Measurements from ENCODE around the gene ZNF385D. TPM values are rescaled to one million over a fixed set of nuclear protein-coding genes. Genes with fewer than 3 reads are reported as not detected.

The ZNF385D gene
- total and polyA plus RNA-seq, 2 of the 13 experiments (the other 11 are each of a cell fraction or from before 2014, with no cell fraction given): not detected

DNA sequence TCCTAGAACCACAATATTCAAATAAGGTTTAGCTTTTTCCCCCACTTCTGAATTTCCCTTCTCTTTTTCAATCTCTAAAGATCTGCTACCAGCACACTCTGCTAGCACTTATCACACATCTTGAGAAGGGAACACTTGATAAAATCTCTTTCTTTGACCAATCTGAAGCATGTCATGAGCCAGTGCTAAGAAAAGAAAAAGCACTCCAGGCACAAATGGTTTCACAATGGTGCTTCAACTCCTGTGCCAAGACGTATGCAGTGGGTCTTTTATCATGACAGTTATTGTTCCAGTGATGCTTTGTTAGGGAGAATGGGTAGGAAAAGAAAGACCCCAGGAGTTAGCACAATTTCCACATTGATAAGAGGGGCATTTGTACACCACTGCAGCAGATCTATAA lies 248.4 kb downstream of the ZNF385D start (continued):
- TF ChIP-seq, protein P1, sequence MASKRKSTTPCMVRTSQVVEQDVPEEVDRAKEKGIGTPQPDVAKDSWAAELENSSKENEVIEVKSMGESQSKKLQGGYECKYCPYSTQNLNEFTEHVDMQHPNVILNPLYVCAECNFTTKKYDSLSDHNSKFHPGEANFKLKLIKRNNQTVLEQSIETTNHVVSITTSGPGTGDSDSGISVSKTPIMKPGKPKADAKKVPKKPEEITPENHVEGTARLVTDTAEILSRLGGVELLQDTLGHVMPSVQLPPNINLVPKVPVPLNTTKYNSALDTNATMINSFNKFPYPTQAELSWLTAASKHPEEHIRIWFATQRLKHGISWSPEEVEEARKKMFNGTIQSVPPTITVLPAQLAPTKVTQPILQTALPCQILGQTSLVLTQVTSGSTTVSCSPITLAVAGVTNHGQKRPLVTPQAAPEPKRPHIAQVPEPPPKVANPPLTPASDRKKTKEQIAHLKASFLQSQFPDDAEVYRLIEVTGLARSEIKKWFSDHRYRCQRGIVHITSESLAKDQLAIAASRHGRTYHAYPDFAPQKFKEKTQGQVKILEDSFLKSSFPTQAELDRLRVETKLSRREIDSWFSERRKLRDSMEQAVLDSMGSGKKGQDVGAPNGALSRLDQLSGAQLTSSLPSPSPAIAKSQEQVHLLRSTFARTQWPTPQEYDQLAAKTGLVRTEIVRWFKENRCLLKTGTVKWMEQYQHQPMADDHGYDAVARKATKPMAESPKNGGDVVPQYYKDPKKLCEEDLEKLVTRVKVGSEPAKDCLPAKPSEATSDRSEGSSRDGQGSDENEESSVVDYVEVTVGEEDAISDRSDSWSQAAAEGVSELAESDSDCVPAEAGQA (IDR thresholded peaks at IDR 0.05; ENCODE audit: low read depth): no peak
- TF ChIP-seq, protein P1 (CRISPR knock-in tag; IDR thresholded peaks at IDR 0.05; ENCODE audit: borderline replicate concordance): no peak
- TF ChIP-seq REPIN1 (CRISPR knock-in tag; IDR thresholded peaks at IDR 0.05; ENCODE audit: borderline replicate concordance, low read depth) (no peak), ZFYVE20 (CRISPR knock-in tag; IDR thresholded peaks at IDR 0.05; ENCODE audit: borderline replicate concordance, low read depth) (no peak)

DNA sequence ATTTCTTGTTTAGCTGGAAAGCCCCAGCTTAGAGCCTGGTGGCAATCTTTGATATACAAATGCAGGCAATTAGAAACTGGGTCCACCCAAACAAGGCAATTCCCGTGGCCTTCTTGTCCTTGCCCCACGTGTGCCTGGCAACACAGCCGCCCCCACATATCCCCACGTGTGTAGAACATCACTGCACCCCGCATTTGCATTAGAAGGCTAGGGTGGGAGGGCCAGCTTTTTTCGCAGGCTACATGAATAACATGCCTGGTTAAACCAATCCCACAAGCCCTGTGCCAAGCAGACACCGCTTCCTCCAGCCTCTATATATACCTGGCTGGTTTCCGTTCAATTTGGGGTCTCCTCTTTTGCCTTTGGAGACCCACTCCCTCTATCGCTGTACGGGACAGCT lies 250.2 kb downstream of the ZNF385D start:
- POLR2A ChIA-PET: no interaction called here
- intact Hi-C loops (cut with micrococcal nuclease; ENCODE audit: unreplicated experiment) (no loop called here), in situ Hi-C loops (cut with HindIII; ENCODE audit: extremely low pct_ligation_motif_present, low pct_unique_long_range_greater_than_20kb) (no loop called here)
- DNase-seq (ENCODE audit: low spot score): no peak
- Histone ChIP-seq H3K9ac (ENCODE audit: insufficient read depth, low read depth, low read length) (no peak overlapping the region), H3K27ac (ENCODE audit: extremely low read length, insufficient read depth, low read length) (no peak overlapping the region), H3K9me3 (ENCODE audit: low read length) (peaks cover 17% of the 10 kb centered on the region), H3K27me3 (ENCODE audit: control insufficient read depth in 1 of 2, insufficient read depth in 2 of 2, low read length in 2 of 2) (no peaks in the 10 kb centered on the region), H3K4me1 (ENCODE audit: insufficient read depth, low read length) (no peaks in the 10 kb centered on the region), H3K79me2 (ENCODE audit: insufficient read depth, low read length) (no peaks in the 10 kb centered on the region), H4K20me1 (ENCODE audit: insufficient read depth, low read length) (no peaks in the 10 kb centered on the region), H3K4me2 (ENCODE audit: low read depth, low read length) (no peak overlapping the region), H2AFZ (ENCODE audit: low read length) (no peak overlapping the region), H3K4me3 (replicated peaks in 1 of 3; ENCODE audit: insufficient read depth in 1 of 3, low read depth in 2 of 3, low read length in 3 of 3) (no peak overlapping the region), H3K36me3 (replicated peaks in 1 of 2; ENCODE audit: control insufficient read depth in 1 of 2, insufficient read depth in 2 of 2, low read length in 2 of 2) (no peaks in the 10 kb centered on the region)
- no peak for ATAC-seq
- FAIRE-seq: no peak
- CTCF ChIA-PET (ENCODE audit: low intra/inter-chr PET ratio, low total read pairs): no interaction called here
- no TSS peak for BruUV-seq (replicated peaks)
- 35% methylated on average over 9 of the region's 10 CpGs for WGBS (ENCODE audit: low lambda C conversion rate)
- TF ChIP-seq, protein P2, sequence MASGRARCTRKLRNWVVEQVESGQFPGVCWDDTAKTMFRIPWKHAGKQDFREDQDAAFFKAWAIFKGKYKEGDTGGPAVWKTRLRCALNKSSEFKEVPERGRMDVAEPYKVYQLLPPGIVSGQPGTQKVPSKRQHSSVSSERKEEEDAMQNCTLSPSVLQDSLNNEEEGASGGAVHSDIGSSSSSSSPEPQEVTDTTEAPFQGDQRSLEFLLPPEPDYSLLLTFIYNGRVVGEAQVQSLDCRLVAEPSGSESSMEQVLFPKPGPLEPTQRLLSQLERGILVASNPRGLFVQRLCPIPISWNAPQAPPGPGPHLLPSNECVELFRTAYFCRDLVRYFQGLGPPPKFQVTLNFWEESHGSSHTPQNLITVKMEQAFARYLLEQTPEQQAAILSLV (CRISPR knock-in tag; IDR thresholded peaks at IDR 0.05; ENCODE audit: borderline replicate concordance): no peak
- TF ChIP-seq SIN3B (IDR thresholded peaks at IDR 0.05; ENCODE audit: low read length) (no peak), KDM1A (CRISPR knock-in tag; IDR thresholded peaks at IDR 0.05) (no peak), TBX2 (CRISPR knock-in tag; IDR thresholded peaks at IDR 0.05; ENCODE audit: borderline replicate concordance) (no peak), ZNF17 (CRISPR knock-in tag; IDR thresholded peaks at IDR 0.05) (no peak), AKAP8 (CRISPR knock-in tag; IDR thresholded peaks at IDR 0.05) (no peak), FOXK2 (IDR thresholded peaks at IDR 0.05) (no peak), FOSL1 (CRISPR knock-in tag; IDR thresholded peaks at IDR 0.05; ENCODE audit: borderline replicate concordance) (no peak)
- TF ChIP-seq, protein P3, sequence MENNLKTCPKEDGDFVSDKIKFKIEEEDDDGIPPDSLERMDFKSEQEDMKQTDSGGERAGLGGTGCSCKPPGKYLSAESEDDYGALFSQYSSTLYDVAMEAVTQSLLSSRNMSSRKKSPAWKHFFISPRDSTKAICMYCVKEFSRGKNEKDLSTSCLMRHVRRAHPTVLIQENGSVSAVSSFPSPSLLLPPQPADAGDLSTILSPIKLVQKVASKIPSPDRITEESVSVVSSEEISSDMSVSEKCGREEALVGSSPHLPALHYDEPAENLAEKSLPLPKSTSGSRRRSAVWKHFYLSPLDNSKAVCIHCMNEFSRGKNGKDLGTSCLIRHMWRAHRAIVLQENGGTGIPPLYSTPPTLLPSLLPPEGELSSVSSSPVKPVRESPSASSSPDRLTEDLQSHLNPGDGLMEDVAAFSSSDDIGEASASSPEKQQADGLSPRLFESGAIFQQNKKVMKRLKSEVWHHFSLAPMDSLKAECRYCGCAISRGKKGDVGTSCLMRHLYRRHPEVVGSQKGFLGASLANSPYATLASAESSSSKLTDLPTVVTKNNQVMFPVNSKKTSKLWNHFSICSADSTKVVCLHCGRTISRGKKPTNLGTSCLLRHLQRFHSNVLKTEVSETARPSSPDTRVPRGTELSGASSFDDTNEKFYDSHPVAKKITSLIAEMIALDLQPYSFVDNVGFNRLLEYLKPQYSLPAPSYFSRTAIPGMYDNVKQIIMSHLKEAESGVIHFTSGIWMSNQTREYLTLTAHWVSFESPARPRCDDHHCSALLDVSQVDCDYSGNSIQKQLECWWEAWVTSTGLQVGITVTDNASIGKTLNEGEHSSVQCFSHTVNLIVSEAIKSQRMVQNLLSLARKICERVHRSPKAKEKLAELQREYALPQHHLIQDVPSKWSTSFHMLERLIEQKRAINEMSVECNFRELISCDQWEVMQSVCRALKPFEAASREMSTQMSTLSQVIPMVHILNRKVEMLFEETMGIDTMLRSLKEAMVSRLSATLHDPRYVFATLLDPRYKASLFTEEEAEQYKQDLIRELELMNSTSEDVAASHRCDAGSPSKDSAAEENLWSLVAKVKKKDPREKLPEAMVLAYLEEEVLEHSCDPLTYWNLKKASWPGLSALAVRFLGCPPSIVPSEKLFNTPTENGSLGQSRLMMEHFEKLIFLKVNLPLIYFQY (CRISPR knock-in tag; IDR thresholded peaks at IDR 0.05; ENCODE audit: borderline replicate concordance): no peak

All from HepG2 (cell line).